Activated CD4-positive, alpha-beta T cell treated with anti-CD3 and anti-CD28 coated beads, Interleukin-2, amount 10 ng/mL, durations not matched to agents 7 days and 5 days (primary cell): ENCODE results near the gene CADM1. TPM values are rescaled to one million over a fixed set of nuclear protein-coding genes. Genes with fewer than 3 reads are reported as not detected.
"Not testable (repeated sequence)": the region's sequence is repeated elsewhere in the genome, so short reads cannot be mapped to it uniquely, and the experiment has no call there.

Experiments used
- CTCF ChIA-PET: fragments of 350-600 bp; sonication (Branson Sonifier 250); formaldehyde crosslinking; loops from one replicate; lab custom pipeline; 2021; ENCODE audit warnings: antibody characterized with exemption; lab: Charles Lee
- POLR2A ChIA-PET: fragments of 350-600 bp; sonication (Branson Sonifier 250); formaldehyde crosslinking; loops from one replicate; lab custom pipeline; 2021; ENCODE audit warnings: antibody characterized with exemption; lab: Charles Lee
- DNase-seq: peaks from one replicate; pipeline ENCODE4 v3.0.0-alpha.2; 2020
- H3K27ac Mint-ChIP-seq: one replicate; pipeline ENCODE4 v1.8.0; 2021; ENCODE audit warnings: mild to moderate bottlenecking, moderate library complexity, mixed read lengths
- H3K27me3 Mint-ChIP-seq: one replicate; pipeline ENCODE4 v1.8.0; 2021; ENCODE audit warnings: mixed read lengths
- H3K36me3 Mint-ChIP-seq: one replicate; pipeline ENCODE4 v1.8.0; 2021; ENCODE audit warnings: low read depth, mixed read lengths
- H3K4me1 Mint-ChIP-seq: one replicate; pipeline ENCODE4 v1.8.0; 2021; ENCODE audit warnings: mixed read lengths
- H3K4me3 Mint-ChIP-seq: one replicate; pipeline ENCODE4 v1.8.0; 2021; ENCODE audit warnings: mild to moderate bottlenecking, moderate library complexity, mixed read lengths
- H3K9me3 Mint-ChIP-seq: one replicate; pipeline ENCODE4 v1.8.0; 2021; ENCODE audit warnings: mixed read lengths
- total RNA-seq, 2 experiments: library from RNA; stranded (reverse); gene quantifications; one replicate each; pipeline ENCODE4 v1.2.3, GENCODE V29; 2021

Gene CADM1
- total RNA-seq, 2 experiments from 2014 or later: 0.52 to 0.92 TPM

GRCh38 chr11:115489466-115489865 is 14.7 kb downstream of the CADM1 start:
- CTCF ChIA-PET: no interaction called here
- H3K4me1 Mint-ChIP-seq: no peaks in the 10 kb centered on the region
- H3K27ac Mint-ChIP-seq: no peak overlapping the region
- H3K36me3 Mint-ChIP-seq: no peaks in the 10 kb centered on the region
- POLR2A ChIA-PET: no interaction called here
- no peak for DNase-seq
- peaks cover 3% of the 10 kb centered on the region for H3K9me3 Mint-ChIP-seq
- H3K4me3 Mint-ChIP-seq: no peak overlapping the region
- peaks cover 4% of the 10 kb centered on the region for H3K27me3 Mint-ChIP-seq

- peaks cover 3% of the 10 kb centered on the region for H3K27me3 Mint-ChIP-seq
- ChIA-PET CTCF (no interaction called here), POLR2A (no interaction called here)
- peaks cover 3% of the 10 kb centered on the region for H3K9me3 Mint-ChIP-seq
- H3K36me3 Mint-ChIP-seq: no peaks in the 10 kb centered on the region
- no peak overlapping the region for H3K27ac Mint-ChIP-seq
- H3K4me3 Mint-ChIP-seq: no peak overlapping the region
- DNase-seq: no peak
- no peaks in the 10 kb centered on the region for H3K4me1 Mint-ChIP-seq
These were observed 15.3 kb downstream of the CADM1 start for GRCh38 chr11:115488945-115489344.

GRCh38 chr11:115481528-115481927 is 22.7 kb downstream of the CADM1 start:
- ChIA-PET CTCF (no interaction called here), POLR2A (no interaction called here)
- Mint-ChIP-seq H3K9me3 (peaks cover 3% of the 10 kb centered on the region), H3K4me3 (no peak overlapping the region), H3K36me3 (no peaks in the 10 kb centered on the region), H3K27ac (no peak overlapping the region), H3K27me3 (no peaks in the 10 kb centered on the region), H3K4me1 (no peaks in the 10 kb centered on the region)
- DNase-seq: no peak

- H3K27me3 Mint-ChIP-seq: no peaks in the 10 kb centered on the region
- no peaks in the 10 kb centered on the region for H3K36me3 Mint-ChIP-seq
- ChIA-PET POLR2A (no interaction called here), CTCF (no interaction called here)
- no peak for DNase-seq
- no peak overlapping the region for H3K4me3 Mint-ChIP-seq
- H3K27ac Mint-ChIP-seq: no peak overlapping the region
- H3K4me1 Mint-ChIP-seq: no peaks in the 10 kb centered on the region
- peaks cover 3% of the 10 kb centered on the region for H3K9me3 Mint-ChIP-seq
These were observed 23.6 kb downstream of the CADM1 start for GRCh38 chr11:115480611-115481010.

- DNase-seq: no peak
- Mint-ChIP-seq H3K27me3 (no peaks in the 10 kb centered on the region), H3K4me3 (no peak overlapping the region), H3K36me3 (no peaks in the 10 kb centered on the region), H3K27ac (no peak overlapping the region), H3K4me1 (no peaks in the 10 kb centered on the region), H3K9me3 (no peaks in the 10 kb centered on the region)
- ChIA-PET CTCF (no interaction called here), POLR2A (no interaction called here)
These were observed 26.8 kb downstream of the CADM1 start for GRCh38 chr11:115477410-115477809.

- DNase-seq: no peak
- POLR2A ChIA-PET: no interaction called here
- Mint-ChIP-seq H3K4me1 (no peaks in the 10 kb centered on the region), H3K9me3 (no peaks in the 10 kb centered on the region), H3K36me3 (no peaks in the 10 kb centered on the region), H3K27me3 (no peaks in the 10 kb centered on the region), H3K4me3 (no peak overlapping the region), H3K27ac (no peak overlapping the region)
- CTCF ChIA-PET: no interaction called here
These were observed 27.5 kb downstream of the CADM1 start for GRCh38 chr11:115476463-115477286.

- no peaks in the 10 kb centered on the region for H3K27me3 Mint-ChIP-seq
- ChIA-PET CTCF (no interaction called here), POLR2A (no interaction called here)
- no peak overlapping the region for H3K27ac Mint-ChIP-seq
- no peak overlapping the region for H3K4me3 Mint-ChIP-seq
- no peak for DNase-seq
- no peaks in the 10 kb centered on the region for H3K4me1 Mint-ChIP-seq
- no peaks in the 10 kb centered on the region for H3K36me3 Mint-ChIP-seq
- no peaks in the 10 kb centered on the region for H3K9me3 Mint-ChIP-seq
These were observed 28.7 kb downstream of the CADM1 start for GRCh38 chr11:115475564-115475963.

GRCh38 chr11:115474306-115474705 is 29.9 kb downstream of the CADM1 start:
- H3K27me3 Mint-ChIP-seq, H3K4me3 Mint-ChIP-seq, H3K27ac Mint-ChIP-seq, H3K36me3 Mint-ChIP-seq, H3K9me3 Mint-ChIP-seq, H3K4me1 Mint-ChIP-seq, POLR2A ChIA-PET, CTCF ChIA-PET, DNase-seq: not testable (repeated sequence)

GRCh38 chr11:115473167-115473566 is 31.0 kb downstream of the CADM1 start:
- Mint-ChIP-seq H3K27me3 (no peaks in the 10 kb centered on the region), H3K4me1 (no peaks in the 10 kb centered on the region), H3K27ac (no peak overlapping the region), H3K9me3 (no peaks in the 10 kb centered on the region), H3K4me3 (no peak overlapping the region), H3K36me3 (no peaks in the 10 kb centered on the region)
- POLR2A ChIA-PET: no interaction called here
- no peak for DNase-seq
- CTCF ChIA-PET: no interaction called here

GRCh38 chr11:115471367-115471766 is 32.8 kb downstream of the CADM1 start:
- ChIA-PET CTCF (interaction anchor here (0.6 kb wide), 1 partner anchor 41 kb away, joined by 3 read pairs; no protein-coding TSS in a partner anchor), POLR2A (no interaction called here)
- Mint-ChIP-seq H3K9me3 (no peaks in the 10 kb centered on the region), H3K27ac (no peak overlapping the region), H3K4me1 (no peaks in the 10 kb centered on the region), H3K36me3 (no peaks in the 10 kb centered on the region), H3K4me3 (no peak overlapping the region), H3K27me3 (no peaks in the 10 kb centered on the region)
- no peak for DNase-seq

- no peak overlapping the region for H3K27ac Mint-ChIP-seq
- H3K9me3 Mint-ChIP-seq: no peaks in the 10 kb centered on the region
- H3K4me1 Mint-ChIP-seq: no peaks in the 10 kb centered on the region
- CTCF ChIA-PET: interaction anchor here (0.6 kb wide), 1 partner anchor 41 kb away, joined by 3 read pairs; no protein-coding TSS in a partner anchor
- H3K4me3 Mint-ChIP-seq: no peak overlapping the region
- no peaks in the 10 kb centered on the region for H3K27me3 Mint-ChIP-seq
- DNase-seq: no peak
- no peaks in the 10 kb centered on the region for H3K36me3 Mint-ChIP-seq
- POLR2A ChIA-PET: no interaction called here
These were observed 33.3 kb downstream of the CADM1 start for GRCh38 chr11:115470928-115471327.

GRCh38 chr11:115469361-115469760 is 34.9 kb downstream of the CADM1 start:
- ChIA-PET POLR2A (no interaction called here), CTCF (no interaction called here)
- no peak for DNase-seq
- Mint-ChIP-seq H3K9me3 (no peaks in the 10 kb centered on the region), H3K27ac (no peak overlapping the region), H3K27me3 (no peaks in the 10 kb centered on the region), H3K36me3 (no peaks in the 10 kb centered on the region), H3K4me1 (no peaks in the 10 kb centered on the region), H3K4me3 (no peak overlapping the region)

- CTCF ChIA-PET: no interaction called here
- POLR2A ChIA-PET: no interaction called here
- Mint-ChIP-seq H3K27me3 (no peaks in the 10 kb centered on the region), H3K4me3 (no peak overlapping the region), H3K36me3 (no peaks in the 10 kb centered on the region), H3K9me3 (no peaks in the 10 kb centered on the region), H3K27ac (no peak overlapping the region), H3K4me1 (no peaks in the 10 kb centered on the region)
- DNase-seq: no peak
These were observed 38.1 kb downstream of the CADM1 start for GRCh38 chr11:115466122-115466521.

GRCh38 chr11:115464269-115464668 is 39.9 kb downstream of the CADM1 start:
- H3K9me3 Mint-ChIP-seq: no peaks in the 10 kb centered on the region
- H3K4me1 Mint-ChIP-seq: no peaks in the 10 kb centered on the region
- ChIA-PET CTCF (interaction anchor here (1.2 kb wide), 1 partner anchor 70 kb away, joined by 3 read pairs; no protein-coding TSS in a partner anchor), POLR2A (no interaction called here)
- H3K36me3 Mint-ChIP-seq: no peaks in the 10 kb centered on the region
- DNase-seq: no peak
- no peak overlapping the region for H3K4me3 Mint-ChIP-seq
- no peak overlapping the region for H3K27ac Mint-ChIP-seq
- H3K27me3 Mint-ChIP-seq: no peaks in the 10 kb centered on the region
